GM23338 (cell line): ENCODE results near the gene SF3B2. TPM values are rescaled to one million over a fixed set of nuclear protein-coding genes. Genes with fewer than 3 reads are reported as not detected.

Source experiments
- ATAC-seq: fragments of 200-7000 bp; cut with Tn5 transposase; 3 replicates; pipeline ENCODE4 v1.9.1; 2020
- DNase-seq: peaks from one replicate; pipeline ENCODE4 v3.0.0-alpha.2; 2015; ENCODE audit warnings: low spot score
- H2AFZ ChIP-seq: fragments of 200-600 bp; sonication (generic); 2 replicates; pipeline ENCODE4 v1.8.0; 2016; ENCODE audit warnings: antibody characterized with exemption, mild to moderate bottlenecking, moderate library complexity
- H3F3A ChIP-seq: fragments of 200-600 bp; sonication (generic); replicated peaks from 2 replicates; pipeline ENCODE4 v1.8.0; 2017; ENCODE audit warnings: antibody characterized with exemption, mixed run types, low read depth
- H3K27ac ChIP-seq: fragments of 200-600 bp; sonication (generic); 2 replicates; pipeline ENCODE4 v1.6.1; 2016; ENCODE audit warnings: low read depth
- H3K27me3 ChIP-seq: fragments of 200-600 bp; sonication (generic); 2 replicates; pipeline ENCODE4 v1.8.0; 2016; ENCODE audit warnings: mild to moderate bottlenecking, mixed run types, moderate library complexity; ENCODE audit not compliant: insufficient read depth
- H3K36me3 ChIP-seq: fragments of 200-600 bp; sonication (generic); 2 replicates; pipeline ENCODE4 v1.8.0; 2016; ENCODE audit warnings: mild to moderate bottlenecking; ENCODE audit not compliant: insufficient read depth
- H3K4me1 ChIP-seq: fragments of 200-600 bp; sonication (generic); 2 replicates; pipeline ENCODE4 v1.8.0; 2016; ENCODE audit warnings: mild to moderate bottlenecking, moderate library complexity; ENCODE audit not compliant: insufficient read depth
- H3K4me2 ChIP-seq: fragments of 200-600 bp; sonication (generic); 2 replicates; pipeline ENCODE4 v1.7.1; 2017; ENCODE audit warnings: mixed run types
- H3K4me3 ChIP-seq: fragments of 200-600 bp; sonication (generic); 2 replicates; pipeline ENCODE4 v1.6.1; 2016; ENCODE audit warnings: mixed run types
- H3K79me2 ChIP-seq: fragments of 200-600 bp; sonication (generic); replicated peaks from 2 replicates; pipeline ENCODE4 v1.8.0; 2017; ENCODE audit warnings: mild to moderate bottlenecking; ENCODE audit not compliant: insufficient read depth
- H3K9me2 ChIP-seq: fragments of 200-600 bp; sonication (generic); 2 replicates; pipeline ENCODE4 v1.8.0; 2017; ENCODE audit not compliant: insufficient read depth
- H4K20me1 ChIP-seq: fragments of 200-600 bp; sonication (generic); replicated peaks from 2 replicates; pipeline ENCODE4 v1.8.0; 2017; ENCODE audit warnings: mild to moderate bottlenecking; ENCODE audit not compliant: insufficient read depth
- H3K27ac Mint-ChIP-seq: 2 replicates; pipeline ENCODE4 v1.8.0; 2020; ENCODE audit warnings: inconsistent platforms, mild to moderate bottlenecking, moderate library complexity, mixed read lengths
- H3K27me3 Mint-ChIP-seq: 3 replicates; pipeline ENCODE4 v1.8.0; 2022; ENCODE audit warnings: low read depth, mild to moderate bottlenecking, moderate library complexity, mixed read lengths, inconsistent platforms; ENCODE audit not compliant: insufficient read depth, poor library complexity
- H3K36me3 Mint-ChIP-seq: 3 replicates; pipeline ENCODE4 v1.8.0; 2021; ENCODE audit warnings: low read depth, mild to moderate bottlenecking, inconsistent platforms, moderate library complexity, mixed read lengths
- H3K4me1 Mint-ChIP-seq: 3 replicates; pipeline ENCODE4 v1.8.0; 2020; ENCODE audit warnings: mild to moderate bottlenecking, inconsistent platforms, mixed read lengths
- H3K4me3 Mint-ChIP-seq: 3 replicates; pipeline ENCODE4 v1.8.0; 2021; ENCODE audit warnings: moderate library complexity, mild to moderate bottlenecking, inconsistent platforms, mixed read lengths
- H3K9me3 Mint-ChIP-seq: 3 replicates; pipeline ENCODE4 v1.8.0; 2020; ENCODE audit warnings: moderate library complexity, mild to moderate bottlenecking, inconsistent platforms, mixed read lengths
- ETS1 ChIP-seq: IDR thresholded peaks from 2 replicates; pipeline ENCODE4 v1.6.1; 2016; ENCODE audit warnings: antibody characterized with exemption
- NANOG ChIP-seq: IDR thresholded peaks from 2 replicates; pipeline ENCODE4 v1.6.1; 2016; ENCODE audit warnings: antibody characterized with exemption, borderline replicate concordance
- polyA plus RNA-seq: library from polyadenylated mRNA; unstranded; fragments of >200 nt; fragmentation: Nextera tagmentation; extraction: Ambion mirVana; gene quantifications from 2 replicates; pipeline ENCODE4 v1.2.1, GENCODE V29; 2016
- total RNA-seq: library from RNA; depleted of rRNA; stranded (reverse); fragments of >200 nt; shearing (Covaris generic); gene quantifications from 2 replicates; pipeline ENCODE4 v1.2.3, GENCODE V29; 2014
- TF ChIP-seq, protein P1 (sequence below), 2 experiments: fragments of 200-600 bp in 1 of 2; sonication (generic) in 1 of 2; conservative IDR thresholded peaks; 2 replicates each; pipeline versions ENCODE4 v1.5.1 to v1.6.1; 2016 to 2017; ENCODE audit warnings: antibody characterized with exemption in 2 of 2, low read depth in 2 of 2, mild to moderate bottlenecking in 2 of 2, moderate library complexity in 1 of 2

Gene SF3B2
- total and polyA plus RNA-seq, 2 experiments from 2014 or later, result 173 to 180 TPM

DNA sequence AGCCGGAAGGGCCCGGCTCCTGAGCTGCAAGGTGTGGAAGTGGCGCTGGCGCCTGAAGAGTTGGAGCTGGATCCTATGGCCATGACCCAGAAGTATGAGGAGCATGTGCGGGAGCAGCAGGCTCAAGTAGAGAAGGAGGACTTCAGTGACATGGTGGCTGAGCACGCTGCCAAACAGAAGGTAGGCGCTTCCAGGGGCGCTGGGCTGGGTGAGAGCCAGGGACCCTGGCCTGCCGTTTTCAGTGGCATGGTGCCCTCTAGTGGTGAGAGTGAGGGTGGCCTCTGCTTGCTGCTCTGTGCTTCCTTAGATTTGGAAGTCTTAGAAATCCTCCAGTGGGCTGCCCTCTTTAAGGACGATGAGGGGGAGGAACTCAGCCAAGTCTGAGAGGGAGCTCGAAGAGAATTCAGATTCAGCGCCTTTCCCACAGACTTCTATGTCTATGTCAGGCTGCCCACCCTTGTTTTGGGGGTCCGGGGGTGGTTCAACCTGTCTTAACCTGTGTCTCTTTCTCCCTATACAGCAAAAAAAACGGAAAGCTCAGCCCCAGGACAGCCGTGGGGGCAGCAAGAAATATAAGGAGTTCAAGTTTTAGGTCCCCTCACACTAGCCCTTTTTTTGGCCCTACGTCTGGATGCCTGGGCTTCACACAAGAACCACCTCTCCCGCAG is 16.1 kb downstream of the SF3B2 start:
- Histone ChIP-seq H3K4me3 (no peak overlapping the region; the same call in 1 of the 2 replicates), H3K36me3 (peaks cover 33% of the 10 kb centered on the region), H3K4me1 (peaks cover 25% of the 10 kb centered on the region), H2AFZ (no peak overlapping the region), H3K4me2 (no peak overlapping the region), H4K20me1 (peaks cover 16% of the 10 kb centered on the region), H3K79me2 (peaks cover 33% of the 10 kb centered on the region), H3K27me3 (no peaks in the 10 kb centered on the region), H3F3A (peaks cover 42% of the 10 kb centered on the region), H3K27ac (peak overlapping the region; percentile 97), H3K9me2 (no peaks in the 10 kb centered on the region)
- TF ChIP-seq ETS1, result no peak
- TF ChIP-seq, protein P1, sequence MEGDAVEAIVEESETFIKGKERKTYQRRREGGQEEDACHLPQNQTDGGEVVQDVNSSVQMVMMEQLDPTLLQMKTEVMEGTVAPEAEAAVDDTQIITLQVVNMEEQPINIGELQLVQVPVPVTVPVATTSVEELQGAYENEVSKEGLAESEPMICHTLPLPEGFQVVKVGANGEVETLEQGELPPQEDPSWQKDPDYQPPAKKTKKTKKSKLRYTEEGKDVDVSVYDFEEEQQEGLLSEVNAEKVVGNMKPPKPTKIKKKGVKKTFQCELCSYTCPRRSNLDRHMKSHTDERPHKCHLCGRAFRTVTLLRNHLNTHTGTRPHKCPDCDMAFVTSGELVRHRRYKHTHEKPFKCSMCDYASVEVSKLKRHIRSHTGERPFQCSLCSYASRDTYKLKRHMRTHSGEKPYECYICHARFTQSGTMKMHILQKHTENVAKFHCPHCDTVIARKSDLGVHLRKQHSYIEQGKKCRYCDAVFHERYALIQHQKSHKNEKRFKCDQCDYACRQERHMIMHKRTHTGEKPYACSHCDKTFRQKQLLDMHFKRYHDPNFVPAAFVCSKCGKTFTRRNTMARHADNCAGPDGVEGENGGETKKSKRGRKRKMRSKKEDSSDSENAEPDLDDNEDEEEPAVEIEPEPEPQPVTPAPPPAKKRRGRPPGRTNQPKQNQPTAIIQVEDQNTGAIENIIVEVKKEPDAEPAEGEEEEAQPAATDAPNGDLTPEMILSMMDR (conservative IDR thresholded peaks at IDR 0.05; ENCODE audit: low read depth in 2 of 2), result peak; percentile 91 to 94
- ATAC-seq (peak; percentile 81), DNase-seq (peak; percentile 92)
- Mint-ChIP-seq H3K27me3 (peaks cover 14% of the 10 kb centered on the region), H3K4me1 (peaks cover 27% of the 10 kb centered on the region), H3K4me3 (peak overlapping the region; percentile 70), H3K9me3 (no peaks in the 10 kb centered on the region; the same call in 2 of the 3 replicates), H3K27ac (peak overlapping the region; percentile 89), H3K36me3 (peaks cover 60% of the 10 kb centered on the region)

DNA sequence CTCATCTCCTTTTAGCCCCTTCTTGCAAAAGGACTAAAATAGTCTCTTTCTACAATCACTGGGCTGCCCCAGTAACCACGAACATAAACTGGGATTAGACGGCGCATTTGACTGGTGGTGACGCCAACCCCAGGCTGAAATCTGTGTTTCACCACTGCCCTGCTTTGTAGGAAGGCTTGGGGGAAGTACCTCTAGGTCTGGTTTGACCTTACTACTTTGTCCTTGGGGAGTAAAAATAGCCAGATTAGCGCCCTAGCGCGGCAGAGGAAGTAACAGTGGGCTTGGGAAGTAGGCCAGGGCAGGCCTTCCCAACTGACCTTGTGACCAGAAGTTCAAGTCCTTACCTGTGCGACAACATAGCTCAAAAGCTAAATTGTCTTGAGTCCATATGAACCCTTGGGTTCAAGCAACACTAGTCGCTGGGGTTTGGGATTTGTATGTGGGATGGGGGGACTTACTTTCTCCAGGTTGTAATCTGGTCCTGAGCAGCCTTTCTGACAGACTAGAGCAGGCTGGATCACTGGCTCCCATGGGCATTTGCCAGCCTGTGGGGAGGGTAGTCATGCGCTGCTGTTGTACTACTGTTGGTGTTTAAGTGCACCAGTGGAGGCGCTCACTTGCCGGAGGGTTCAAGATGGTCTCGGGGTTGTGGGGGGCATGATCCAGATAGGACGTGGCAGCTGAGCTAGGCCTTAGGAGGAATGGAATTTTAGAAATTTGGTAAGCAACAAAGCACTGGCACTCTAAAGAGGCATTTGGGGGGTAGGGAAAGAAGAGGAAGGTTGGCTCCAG is 17.0 kb downstream of the SF3B2 start:
- H3K27me3 ChIP-seq, result no peaks in the 10 kb centered on the region
- peak overlapping the region; percentile 62 for H3K4me3 ChIP-seq
- peaks cover 25% of the 10 kb centered on the region for H3K4me1 ChIP-seq
- peaks cover 52% of the 10 kb centered on the region for H3K36me3 Mint-ChIP-seq
- peaks cover 27% of the 10 kb centered on the region for H3K4me1 Mint-ChIP-seq
- peak overlapping the region; percentile 97 for H3K27ac ChIP-seq
- TF ChIP-seq NANOG, result no peak
- TF ChIP-seq, protein P1 (conservative IDR thresholded peaks at IDR 0.05; ENCODE audit: low read depth in 2 of 2), result peak; percentile 38 to 43; a peak in 2 of 4 replicates
- no peaks in the 10 kb centered on the region for H3K9me2 ChIP-seq
- H3K27ac Mint-ChIP-seq, result peak overlapping the region; percentile 84
- H4K20me1 ChIP-seq, result peaks cover 10% of the 10 kb centered on the region; the same call in 1 of the 2 replicates
- peaks cover 14% of the 10 kb centered on the region for H3K27me3 Mint-ChIP-seq
- peaks cover 31% of the 10 kb centered on the region for H3K36me3 ChIP-seq
- peaks cover 37% of the 10 kb centered on the region for H3F3A ChIP-seq
- no peak overlapping the region for H2AFZ ChIP-seq
- ATAC-seq, result peak; percentile 45
- H3K79me2 ChIP-seq, result peaks cover 37% of the 10 kb centered on the region
- DNase-seq, result peak; percentile 92
- no peaks in the 10 kb centered on the region; the same call in 2 of the 3 replicates for H3K9me3 Mint-ChIP-seq
- peak overlapping the region; percentile 74 for H3K4me2 ChIP-seq
- H3K4me3 Mint-ChIP-seq, result peak overlapping the region; percentile 70
